GM18526 (cell line): ENCODE measurements around the gene TLE1.

ENCODE experiments used
- POLR2A ChIP-seq: IDR thresholded peaks from 3 replicates; pipeline ENCODE4 v1.6.1; 2011; ENCODE audit not compliant: insufficient read length; ENCODE audit errors: extremely low read depth

TLE1 gene

GRCh38 chr9:81588148-81588871 is 101.0 kb downstream of the TLE1 start:
- no peak for TF ChIP-seq POLR2A

- no peak for TF ChIP-seq POLR2A
These were observed 102.6 kb downstream of the TLE1 start for GRCh38 chr9:81586786-81587185.

GRCh38 chr9:81585191-81585763 is 104.1 kb downstream of the TLE1 start:
- TF ChIP-seq POLR2A = no peak

GRCh38 chr9:81584099-81584498 is 105.2 kb downstream of the TLE1 start:
- TF ChIP-seq POLR2A = no peak

GRCh38 chr9:81581986-81582385 is 107.4 kb downstream of the TLE1 start:
- no peak for TF ChIP-seq POLR2A

GRCh38 chr9:81579381-81579780 is 110.0 kb downstream of the TLE1 start:
- no peak for TF ChIP-seq POLR2A

GRCh38 chr9:81578606-81579005 is 110.7 kb downstream of the TLE1 start:
- no peak for TF ChIP-seq POLR2A

GRCh38 chr9:81575956-81576355 is 113.4 kb downstream of the TLE1 start:
- TF ChIP-seq POLR2A = no peak

GRCh38 chr9:81574405-81574804 is 114.9 kb downstream of the TLE1 start:
- no peak for TF ChIP-seq POLR2A

- TF ChIP-seq POLR2A = no peak
These were observed 115.7 kb downstream of the TLE1 start for GRCh38 chr9:81573415-81574321.

- no peak for TF ChIP-seq POLR2A
These were observed 119.3 kb downstream of the TLE1 start for GRCh38 chr9:81570083-81570482.

- no peak for TF ChIP-seq POLR2A
These were observed 123.2 kb downstream of the TLE1 start for GRCh38 chr9:81566074-81566698.

GRCh38 chr9:81565609-81566008 is 123.7 kb downstream of the TLE1 start:
- no peak for TF ChIP-seq POLR2A

- no peak for TF ChIP-seq POLR2A
These were observed 124.2 kb downstream of the TLE1 start for GRCh38 chr9:81565144-81565543.

- TF ChIP-seq POLR2A = no peak
These were observed 124.7 kb downstream of the TLE1 start for GRCh38 chr9:81564632-81565031.
